CD4-positive, alpha-beta T cell (primary cell): ENCODE measurements around the gene FBXO11. TPM values are rescaled to one million over a fixed set of nuclear protein-coding genes. Genes with fewer than 3 reads are reported as not detected.

Source experiments
- ATAC-seq: fragments of 200-7000 bp; cut with Tn5 transposase; one replicate; pipeline ENCODE4 v1.10.0; 2022; ENCODE audit warnings: mild to moderate bottlenecking; ENCODE audit not compliant: poor library complexity
- CTCF ChIA-PET: fragments of 350-600 bp; sonication (Branson Sonifier 250); formaldehyde crosslinking; loops from one replicate; lab custom pipeline; 2021; ENCODE audit warnings: antibody characterized with exemption, inconsistent platforms; lab: Charles Lee
- POLR2A ChIA-PET: fragments of 350-600 bp; sonication (Branson Sonifier 250); formaldehyde crosslinking; loops from one replicate; lab custom pipeline; 2021; ENCODE audit warnings: antibody characterized with exemption, inconsistent platforms; lab: Charles Lee
- DNase-seq, 14 experiments: peaks; one replicate each; pipeline ENCODE4 v3.0.0-alpha.2; 2013 to 2020; ENCODE audit warnings: mixed read lengths in 2 of 14
- H3K27ac ChIP-seq, 2 donors: one replicate each; pipeline versions ENCODE4 v1.5.1 to v1.7.0; 2013; ENCODE audit warnings: low read length in 2 of 2, low read depth in 1 of 2, mild to moderate bottlenecking in 1 of 2
- H3K27me3 ChIP-seq, 2 experiments: 1 replicate in 1 of 2; 2 replicates in 1 of 2; pipeline versions ENCODE4 v1.6.1 to v1.7.0; 2013; ENCODE audit warnings: low read length in 2 of 2, control low read depth in 1 of 2, mild to moderate bottlenecking in 1 of 2, moderate library complexity in 1 of 2; ENCODE audit not compliant: insufficient read depth in 2 of 2, control insufficient read depth in 1 of 2
- H3K36me3 ChIP-seq: one replicate; pipeline ENCODE4 v1.6.1; 2013; ENCODE audit warnings: low read length, control low read depth; ENCODE audit not compliant: insufficient read depth
- H3K4me1 ChIP-seq: one replicate; pipeline ENCODE4 v1.6.1; 2013; ENCODE audit warnings: low read length, control low read depth; ENCODE audit not compliant: insufficient read depth
- H3K4me3 ChIP-seq: one replicate; pipeline ENCODE4 v1.5.1; 2013; ENCODE audit warnings: mild to moderate bottlenecking, low read length, moderate library complexity
- H3K9me3 ChIP-seq, 2 experiments: 1 replicate in 1 of 2; 2 replicates in 1 of 2; pipeline versions ENCODE4 v1.6.1 to v1.7.0; 2013; ENCODE audit warnings: low read length in 2 of 2, mild to moderate bottlenecking in 2 of 2, control low read depth in 1 of 2, moderate library complexity in 1 of 2; ENCODE audit not compliant: control insufficient read depth in 1 of 2, insufficient read depth in 1 of 2
- H3K27ac Mint-ChIP-seq: one replicate; pipeline ENCODE4 v1.8.0; 2020; ENCODE audit warnings: mixed read lengths
- H3K27me3 Mint-ChIP-seq: one replicate; pipeline ENCODE4 v1.8.0; 2021; ENCODE audit warnings: mixed read lengths
- H3K36me3 Mint-ChIP-seq: one replicate; pipeline ENCODE4 v1.8.0; 2021; ENCODE audit warnings: low read depth, mixed read lengths
- H3K4me1 Mint-ChIP-seq: one replicate; pipeline ENCODE4 v1.8.0; 2021; ENCODE audit warnings: low read depth, mixed read lengths
- H3K4me3 Mint-ChIP-seq: one replicate; pipeline ENCODE4 v1.8.0; 2020; ENCODE audit warnings: mild to moderate bottlenecking, mixed read lengths
- H3K9me3 Mint-ChIP-seq: one replicate; pipeline ENCODE4 v1.8.0; 2020; ENCODE audit warnings: mixed read lengths
- intact Hi-C, 2 experiments: fragments of 100-400 bp; cut with DNase I in 1 of 2; cut with micrococcal nuclease in 1 of 2; formaldehyde crosslinking; loops; one replicate each; pipeline versions ENCODE4 v1.15.1 to v1.9.0; 2023 to 2025; cut with DNase I, micrococcal nuclease
- total RNA-seq, 174 experiments: library from RNA in 2 of 174; stranded (reverse) in 2 of 174; gene quantifications; one replicate each; pipeline ENCODE4 v1.2.3 and lab custom pipeline; 2021 to 2026
- TF ChIP-seq, protein P1 (sequence below): fragments of 200-600 bp; IDR thresholded peaks from one replicate; pipeline ENCODE4 v1.8.0; 2022; ENCODE audit warnings: antibody characterized with exemption, mild to moderate bottlenecking

The FBXO11 gene
- total RNA-seq, 2 experiments from 2014 or later, result 121 to 126 TPM

DNA sequence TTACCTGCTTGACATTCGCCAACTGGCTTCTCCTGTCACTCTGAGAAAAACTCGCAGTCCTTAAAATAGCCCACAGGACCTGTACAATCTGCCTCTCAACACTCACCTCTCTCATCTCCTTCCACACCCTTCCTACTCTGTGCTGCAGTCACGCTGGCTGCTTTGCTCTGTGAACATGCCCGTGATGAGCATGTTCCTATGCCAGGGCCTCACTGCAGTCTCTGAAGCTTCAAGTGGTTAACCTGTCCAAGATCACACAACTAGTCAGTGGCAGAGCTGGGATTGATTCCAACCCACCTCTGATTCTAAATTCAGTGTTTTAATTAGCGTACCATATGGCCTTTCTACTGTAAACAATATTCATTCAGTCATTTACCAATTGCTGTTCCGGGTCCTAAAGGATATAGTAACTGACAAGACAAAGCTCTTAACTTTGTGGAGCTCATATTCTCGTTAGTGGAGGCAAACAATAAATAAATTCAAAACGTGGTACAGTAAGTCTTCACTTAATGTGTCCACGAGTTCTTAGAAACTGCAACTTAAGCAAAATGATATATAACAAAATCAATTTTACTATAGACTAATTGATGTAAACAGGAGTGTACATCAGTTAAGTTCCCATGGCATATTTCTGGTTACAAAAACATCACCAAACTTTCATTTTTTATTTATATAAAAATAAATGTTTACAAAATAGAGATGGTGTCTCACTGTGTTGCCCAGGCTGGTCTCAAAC is 38.9 kb upstream of the FBXO11 start:
- no peaks in the 10 kb centered on the region for H3K4me1 Mint-ChIP-seq
- H3K4me1 ChIP-seq, result no peaks in the 10 kb centered on the region
- no peak overlapping the region for H3K27ac ChIP-seq
- ChIA-PET POLR2A (no interaction called here), CTCF (no interaction called here)
- no peaks in the 10 kb centered on the region for H3K36me3 ChIP-seq
- no peak overlapping the region for H3K4me3 Mint-ChIP-seq
- no peak overlapping the region for H3K27ac Mint-ChIP-seq
- H3K27me3 Mint-ChIP-seq, result peaks cover 6% of the 10 kb centered on the region
- H3K36me3 Mint-ChIP-seq, result no peaks in the 10 kb centered on the region
- no peaks in the 10 kb centered on the region for H3K9me3 Mint-ChIP-seq
- no peak overlapping the region for H3K4me3 ChIP-seq
- no peak for DNase-seq
- ATAC-seq, result no peak
- TF ChIP-seq, protein P1, sequence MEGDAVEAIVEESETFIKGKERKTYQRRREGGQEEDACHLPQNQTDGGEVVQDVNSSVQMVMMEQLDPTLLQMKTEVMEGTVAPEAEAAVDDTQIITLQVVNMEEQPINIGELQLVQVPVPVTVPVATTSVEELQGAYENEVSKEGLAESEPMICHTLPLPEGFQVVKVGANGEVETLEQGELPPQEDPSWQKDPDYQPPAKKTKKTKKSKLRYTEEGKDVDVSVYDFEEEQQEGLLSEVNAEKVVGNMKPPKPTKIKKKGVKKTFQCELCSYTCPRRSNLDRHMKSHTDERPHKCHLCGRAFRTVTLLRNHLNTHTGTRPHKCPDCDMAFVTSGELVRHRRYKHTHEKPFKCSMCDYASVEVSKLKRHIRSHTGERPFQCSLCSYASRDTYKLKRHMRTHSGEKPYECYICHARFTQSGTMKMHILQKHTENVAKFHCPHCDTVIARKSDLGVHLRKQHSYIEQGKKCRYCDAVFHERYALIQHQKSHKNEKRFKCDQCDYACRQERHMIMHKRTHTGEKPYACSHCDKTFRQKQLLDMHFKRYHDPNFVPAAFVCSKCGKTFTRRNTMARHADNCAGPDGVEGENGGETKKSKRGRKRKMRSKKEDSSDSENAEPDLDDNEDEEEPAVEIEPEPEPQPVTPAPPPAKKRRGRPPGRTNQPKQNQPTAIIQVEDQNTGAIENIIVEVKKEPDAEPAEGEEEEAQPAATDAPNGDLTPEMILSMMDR, result no peak
- intact Hi-C loops, result no loop called here
- H3K27me3 ChIP-seq, result no peaks in the 10 kb centered on the region
- no peaks in the 10 kb centered on the region for H3K9me3 ChIP-seq

- no peaks in the 10 kb centered on the region for H3K4me1 ChIP-seq
- POLR2A ChIA-PET, result no interaction called here
- no peak overlapping the region for H3K27ac ChIP-seq
- CTCF ChIA-PET, result interaction anchor here (0.6 kb wide), 1 partner anchor 102 kb away, joined by 4 read pairs; no protein-coding TSS in a partner anchor
- Mint-ChIP-seq H3K4me3 (no peak overlapping the region), H3K4me1 (no peaks in the 10 kb centered on the region), H3K9me3 (no peaks in the 10 kb centered on the region), H3K36me3 (no peaks in the 10 kb centered on the region), H3K27ac (no peak overlapping the region), H3K27me3 (peaks cover 13% of the 10 kb centered on the region)
- DNase-seq, result no peak
- intact Hi-C loops, result no loop called here
- no peaks in the 10 kb centered on the region for H3K36me3 ChIP-seq
- TF ChIP-seq, protein P1, result no peak
- peaks cover 0 to 5% of the 10 kb centered on the region in 2 experiments for H3K27me3 ChIP-seq
- H3K9me3 ChIP-seq, result no peaks in the 10 kb centered on the region
- H3K4me3 ChIP-seq, result no peak overlapping the region
- no peak for ATAC-seq
Observed at GRCh38 chr2:47941936-47942335, 35.6 kb upstream of the FBXO11 start.

- CTCF ChIA-PET, result interaction anchor here (0.5 kb wide), 1 partner anchor 175 kb away, joined by 4 read pairs; no protein-coding TSS in a partner anchor
- TF ChIP-seq, protein P1, result no peak
- Histone ChIP-seq H3K9me3 (no peaks in the 10 kb centered on the region), H3K27ac (no peak overlapping the region), H3K4me3 (no peak overlapping the region), H3K27me3 (peaks cover 0 to 5% of the 10 kb centered on the region in 2 experiments), H3K36me3 (no peaks in the 10 kb centered on the region), H3K4me1 (no peaks in the 10 kb centered on the region)
- Mint-ChIP-seq H3K4me3 (no peak overlapping the region), H3K27me3 (peaks cover 13% of the 10 kb centered on the region), H3K9me3 (no peaks in the 10 kb centered on the region), H3K27ac (no peak overlapping the region), H3K4me1 (no peaks in the 10 kb centered on the region), H3K36me3 (no peaks in the 10 kb centered on the region)
- DNase-seq (no peak), ATAC-seq (no peak)
- intact Hi-C loops, result no loop called here
- POLR2A ChIA-PET, result no interaction called here
Observed at GRCh38 chr2:47937677-47938076, 31.4 kb upstream of the FBXO11 start.
